SJCRH30 (cell line): ENCODE results near the gene TLK1. TPM values are rescaled to one million over a fixed set of nuclear protein-coding genes. Genes with fewer than 3 reads are reported as not detected.
"Not testable (repeated sequence)": the region's sequence is repeated elsewhere in the genome, so short reads cannot be mapped to it uniquely, and the experiment has no call there.

ENCODE experiments used
- DNase-seq, 2 experiments: peaks; one replicate each; pipeline ENCODE4 v3.0.0-alpha.2; 2015 to 2020
- H3K27ac ChIP-seq: fragments of 250-450 bp; sonication (Bioruptor Pico); 2 replicates; pipeline ENCODE4 v1.5.1; 2020; ENCODE audit warnings: mild to moderate bottlenecking, moderate library complexity
- H3K27me3 ChIP-seq: fragments of 250-450 bp; sonication (Bioruptor Pico); 2 replicates; pipeline ENCODE4 v1.5.1; 2020; ENCODE audit warnings: mild to moderate bottlenecking, moderate library complexity
- H3K36me3 ChIP-seq: fragments of 250-450 bp; sonication (Bioruptor Pico); 2 replicates; pipeline ENCODE4 v1.5.1; 2020; ENCODE audit warnings: mild to moderate bottlenecking, moderate library complexity
- H3K4me1 ChIP-seq: fragments of 250-450 bp; sonication (Bioruptor Pico); 2 replicates; pipeline ENCODE4 v1.5.1; 2020; ENCODE audit warnings: mild to moderate bottlenecking, moderate library complexity
- H3K4me3 ChIP-seq: fragments of 250-450 bp; sonication (Bioruptor Pico); 2 replicates; pipeline ENCODE4 v1.5.1; 2020; ENCODE audit warnings: mild to moderate bottlenecking, moderate library complexity
- H3K9me3 ChIP-seq: fragments of 250-450 bp; sonication (Bioruptor Pico); replicated peaks from 2 replicates; pipeline ENCODE4 v1.5.1; 2020; ENCODE audit warnings: mild to moderate bottlenecking, moderate library complexity
- total RNA-seq: library from RNA; depleted of rRNA; stranded (reverse); fragments of >200 nt; shearing (Covaris generic); gene quantifications from 2 replicates; pipeline ENCODE4 v1.2.3, GENCODE V29; 2014

TLK1 gene
- total RNA-seq, 1 experiment from 2014 or later, result 18.4 TPM

DNA sequence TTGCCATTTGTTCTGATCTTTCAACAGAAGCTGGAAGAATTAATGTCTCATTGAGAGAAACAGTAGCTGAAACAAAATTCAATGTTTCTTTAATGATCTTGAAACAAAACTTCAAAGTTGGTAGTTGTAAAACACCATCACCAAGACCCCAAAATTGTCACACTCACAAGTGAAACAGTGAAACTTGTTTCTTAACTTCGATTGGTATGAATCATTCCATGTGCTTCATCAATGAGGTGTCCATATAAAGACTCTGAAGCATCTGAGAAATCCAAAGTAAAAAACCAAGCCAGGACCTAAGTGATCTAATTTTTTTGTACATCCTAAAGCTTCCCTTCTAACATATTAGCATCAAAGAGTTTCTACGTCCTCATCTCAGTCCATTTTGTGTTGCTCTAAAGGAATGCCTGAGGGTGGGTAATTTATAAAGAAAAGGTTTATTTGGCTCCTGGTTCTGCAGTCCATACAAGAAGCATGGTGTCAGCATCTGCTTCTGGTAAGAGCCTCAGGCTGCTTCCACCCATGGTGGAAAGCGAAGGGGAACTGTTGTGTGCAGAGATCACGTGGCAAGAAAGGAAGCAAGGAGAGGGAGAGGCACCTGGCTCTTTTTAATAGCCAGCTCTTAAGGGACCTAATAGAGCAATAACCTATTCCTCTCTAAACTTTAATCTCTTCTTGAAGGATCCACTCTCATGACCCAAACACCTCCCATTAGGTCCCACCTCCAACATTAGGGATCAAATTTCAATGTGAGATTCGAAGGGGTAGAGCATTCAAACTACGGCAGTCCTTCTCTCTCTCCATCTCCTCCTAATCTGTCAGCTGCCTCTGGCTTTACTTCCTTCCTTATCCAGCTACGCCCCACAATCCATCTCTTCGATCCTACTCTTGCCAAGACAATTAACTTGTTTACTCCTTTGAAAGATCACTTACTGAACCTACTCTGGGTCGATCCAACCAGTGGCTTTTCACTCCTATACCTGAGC lies 20.7 kb upstream of the TLK1 start:
- peak in 1 of 2 experiments; percentile 28 for DNase-seq
- no peak overlapping the region for H3K27ac ChIP-seq
- H3K27me3 ChIP-seq, result no peaks in the 10 kb centered on the region
- H3K4me3 ChIP-seq, result peak overlapping the region; percentile 33
- H3K9me3 ChIP-seq, result no peaks in the 10 kb centered on the region
- H3K36me3 ChIP-seq, result no peaks in the 10 kb centered on the region
- H3K4me1 ChIP-seq, result peaks cover 6% of the 10 kb centered on the region; the same call in 1 of the 2 replicates

DNA sequence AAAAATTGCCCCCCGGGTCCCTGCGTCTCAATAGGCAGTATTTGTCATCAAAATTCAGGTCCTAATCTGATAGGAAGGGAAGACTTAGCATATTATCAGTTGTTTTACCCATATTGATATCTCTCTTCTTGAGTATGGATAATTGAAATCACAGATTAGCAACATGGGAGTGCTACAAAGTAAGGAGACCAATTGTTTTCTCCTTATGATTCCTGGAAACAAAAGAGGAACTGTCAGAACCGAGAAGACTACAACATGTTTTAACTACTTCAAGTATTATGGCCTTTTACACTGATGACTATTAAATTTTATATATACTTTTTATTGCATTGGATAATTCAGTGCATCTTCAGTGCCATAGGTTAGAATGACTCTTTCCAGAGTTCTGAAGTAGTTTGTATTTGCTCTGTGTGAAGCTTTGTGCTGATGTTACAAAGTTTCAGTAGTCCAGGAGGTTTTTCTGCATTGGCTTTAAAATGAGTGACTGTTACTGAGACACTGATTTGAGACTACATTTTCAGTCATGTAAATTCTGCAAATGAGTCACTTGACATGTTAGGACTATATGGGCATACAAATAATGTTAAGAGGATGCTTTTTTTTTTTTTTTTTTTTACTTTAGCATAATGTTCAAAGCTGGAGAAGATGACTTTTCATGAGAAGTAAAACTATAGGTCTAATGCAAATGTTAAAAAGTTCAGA lies 19.7 kb upstream of the TLK1 start:
- Histone ChIP-seq H3K27ac (no peak overlapping the region), H3K9me3 (no peaks in the 10 kb centered on the region), H3K27me3 (no peaks in the 10 kb centered on the region), H3K36me3 (no peaks in the 10 kb centered on the region), H3K4me1 (peaks cover 6% of the 10 kb centered on the region; the same call in 1 of the 2 replicates), H3K4me3 (no peak overlapping the region)
- DNase-seq, result no peak

DNA sequence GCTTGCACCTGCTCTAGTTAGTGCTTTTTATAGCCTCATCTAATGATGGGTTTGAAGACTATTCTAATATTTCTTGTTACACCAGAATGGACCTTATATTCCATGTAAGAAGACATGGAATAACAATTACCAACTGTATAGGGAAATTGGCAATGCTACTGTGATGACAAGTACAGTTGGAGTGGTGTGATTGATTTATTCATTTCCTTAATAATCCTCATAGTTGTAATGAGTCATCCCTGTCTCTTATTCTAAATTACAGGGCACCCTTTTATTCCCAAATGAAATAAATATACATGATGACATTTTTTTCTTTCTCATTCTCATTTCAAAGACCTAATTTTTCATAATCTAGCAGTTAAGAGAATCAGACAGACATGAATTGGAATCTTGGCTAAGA lies 18.3 kb upstream of the TLK1 start:
- Histone ChIP-seq H3K9me3 (no peaks in the 10 kb centered on the region), H3K4me1 (peaks cover 6% of the 10 kb centered on the region; the same call in 1 of the 2 replicates), H3K36me3 (no peaks in the 10 kb centered on the region), H3K27ac (no peak overlapping the region), H3K4me3 (no peak overlapping the region), H3K27me3 (no peaks in the 10 kb centered on the region)
- no peak for DNase-seq

DNA sequence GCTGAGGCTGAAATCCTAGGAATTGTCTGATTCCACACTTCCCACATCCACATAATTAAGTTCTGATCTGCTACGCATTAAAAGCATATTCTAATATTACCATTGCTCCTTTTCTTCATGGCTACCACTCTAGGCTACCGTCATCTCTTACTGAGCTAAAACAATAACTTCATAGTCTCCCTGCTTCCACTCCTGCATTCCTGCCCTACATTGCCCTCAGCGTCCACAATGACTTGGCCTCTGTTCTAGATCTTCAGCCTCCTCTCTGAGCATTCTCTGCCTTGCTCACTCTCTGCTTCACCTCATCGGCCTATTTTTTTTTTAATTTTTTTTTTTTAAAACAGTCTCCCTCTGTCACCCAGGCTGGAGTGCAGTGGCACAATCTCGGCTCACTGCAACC lies 15.8 kb upstream of the TLK1 start:
- H3K9me3 ChIP-seq, result no peaks in the 10 kb centered on the region
- H3K4me1 ChIP-seq, result peaks cover 6% of the 10 kb centered on the region; the same call in 1 of the 2 replicates
- DNase-seq, result no peak
- no peak overlapping the region for H3K27ac ChIP-seq
- no peaks in the 10 kb centered on the region for H3K36me3 ChIP-seq
- no peak overlapping the region for H3K4me3 ChIP-seq
- no peaks in the 10 kb centered on the region for H3K27me3 ChIP-seq

DNA sequence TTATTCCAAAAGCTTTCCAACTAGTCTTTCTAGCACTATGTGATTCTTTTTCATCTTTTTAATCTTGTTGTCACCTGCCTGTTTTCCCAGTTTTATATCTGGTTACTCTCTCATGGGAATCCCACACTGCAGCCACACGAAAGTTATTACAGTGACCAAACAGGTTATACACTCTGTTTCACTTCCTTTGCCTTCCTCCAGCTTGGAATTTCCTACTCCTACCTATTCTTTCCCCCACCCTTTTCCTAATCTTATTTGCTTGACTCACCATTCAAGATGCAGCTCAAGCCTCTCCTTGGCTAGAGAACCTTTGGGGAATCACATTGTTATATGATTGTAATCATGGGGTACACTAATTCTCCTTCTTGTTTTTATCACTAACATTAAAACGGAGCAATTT lies 13.4 kb upstream of the TLK1 start:
- Histone ChIP-seq H3K4me3 (no peak overlapping the region), H3K36me3 (no peaks in the 10 kb centered on the region)
- no peak for DNase-seq

DNA sequence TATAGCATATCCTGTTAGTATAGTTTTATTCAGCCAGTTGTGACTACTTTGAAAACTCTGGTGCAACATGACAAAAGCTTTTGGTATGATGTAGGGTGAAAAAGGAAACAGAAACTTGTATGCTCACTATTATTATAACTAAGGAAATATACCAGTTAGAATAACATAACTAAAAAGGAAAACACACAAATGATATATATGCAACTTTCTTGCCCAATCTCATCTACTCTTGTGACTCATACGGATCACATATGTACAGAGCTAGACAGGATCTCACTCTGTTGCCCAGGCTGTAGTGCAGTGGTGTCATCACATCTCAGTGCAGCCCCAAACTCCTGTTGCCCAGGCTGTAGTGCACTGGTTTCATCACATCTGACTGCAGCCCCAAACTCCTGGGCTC lies 12.4 kb upstream of the TLK1 start:
- Histone ChIP-seq H3K27me3 (no peaks in the 10 kb centered on the region), H3K4me1 (no peaks in the 10 kb centered on the region), H3K27ac (no peak overlapping the region), H3K36me3 (no peaks in the 10 kb centered on the region), H3K9me3 (no peaks in the 10 kb centered on the region), H3K4me3 (no peak overlapping the region)
- no peak for DNase-seq

More for the DNA sequence above, 13.4 kb upstream of the TLK1 start:
- Histone ChIP-seq H3K4me1 (no peaks in the 10 kb centered on the region), H3K27ac (no peak overlapping the region), H3K9me3 (no peaks in the 10 kb centered on the region), H3K27me3 (no peaks in the 10 kb centered on the region)

DNA sequence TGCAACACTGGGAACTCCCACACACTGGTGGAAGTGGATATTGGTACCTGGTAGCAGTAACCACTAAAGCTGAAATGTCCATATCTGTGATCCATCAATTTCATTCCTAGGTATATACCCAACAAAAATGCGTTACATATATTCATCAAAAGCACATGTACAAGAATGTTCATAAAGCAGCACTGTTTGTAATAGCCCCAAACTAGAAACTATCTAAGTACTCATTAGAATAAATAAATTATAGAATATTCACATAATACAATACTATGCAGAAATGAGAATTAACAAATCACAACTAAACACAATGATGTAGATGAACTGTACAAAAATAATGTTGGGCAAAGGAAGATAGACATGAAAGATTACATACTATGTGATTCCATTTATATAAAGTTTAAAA lies 11.1 kb upstream of the TLK1 start:
- Histone ChIP-seq H3K9me3 (no peaks in the 10 kb centered on the region), H3K27ac (no peak overlapping the region), H3K4me3 (no peak overlapping the region), H3K36me3 (no peaks in the 10 kb centered on the region), H3K4me1 (no peaks in the 10 kb centered on the region), H3K27me3 (no peaks in the 10 kb centered on the region)
- no peak for DNase-seq

DNA sequence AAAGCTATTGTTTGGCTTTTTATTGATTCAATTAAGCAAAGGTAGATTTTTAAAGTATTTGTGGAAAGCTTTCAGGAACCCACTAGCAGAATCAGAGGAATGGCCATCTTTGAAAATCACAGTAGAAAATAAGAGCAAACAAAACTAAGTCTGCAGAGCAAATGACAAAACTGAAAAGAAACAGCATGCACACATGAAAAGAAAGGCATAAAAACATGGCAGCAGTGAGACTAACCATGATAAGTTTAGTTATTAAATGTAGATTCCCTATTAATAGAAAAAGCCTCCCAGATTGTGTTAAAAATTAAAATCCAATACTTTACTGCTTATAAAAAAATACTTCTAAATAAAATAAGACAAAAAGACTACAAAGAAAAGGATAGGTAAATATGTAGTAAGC lies 9.1 kb upstream of the TLK1 start:
- Histone ChIP-seq H3K27me3 (no peaks in the 10 kb centered on the region), H3K36me3 (no peaks in the 10 kb centered on the region), H3K4me1 (no peaks in the 10 kb centered on the region), H3K4me3 (no peak overlapping the region), H3K27ac (no peak overlapping the region), H3K9me3 (no peaks in the 10 kb centered on the region)
- no peak for DNase-seq

DNA sequence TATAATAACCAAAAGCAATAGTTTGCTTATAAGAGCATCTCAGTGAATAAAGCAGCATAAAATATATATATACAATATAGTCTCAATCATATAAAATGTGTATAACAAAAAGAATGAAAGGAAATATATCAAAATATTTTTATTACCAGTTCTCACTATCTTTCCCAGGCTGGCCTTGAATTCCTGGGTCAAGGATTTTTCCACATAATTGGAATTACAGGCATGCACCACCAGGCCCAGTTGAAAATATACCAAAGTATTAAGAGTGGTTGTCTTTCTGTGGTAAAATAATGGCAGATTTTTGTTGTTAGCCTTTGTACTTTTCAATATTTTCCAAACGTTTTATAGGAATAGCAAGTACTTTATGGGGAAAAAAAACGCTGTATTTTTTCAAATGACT lies 8.6 kb upstream of the TLK1 start:
- no peaks in the 10 kb centered on the region for H3K36me3 ChIP-seq
- no peak for DNase-seq
- no peaks in the 10 kb centered on the region for H3K9me3 ChIP-seq
- H3K27ac ChIP-seq, result no peak overlapping the region
- H3K27me3 ChIP-seq, result no peaks in the 10 kb centered on the region
- H3K4me1 ChIP-seq, result no peaks in the 10 kb centered on the region
- H3K4me3 ChIP-seq, result no peak overlapping the region

DNA sequence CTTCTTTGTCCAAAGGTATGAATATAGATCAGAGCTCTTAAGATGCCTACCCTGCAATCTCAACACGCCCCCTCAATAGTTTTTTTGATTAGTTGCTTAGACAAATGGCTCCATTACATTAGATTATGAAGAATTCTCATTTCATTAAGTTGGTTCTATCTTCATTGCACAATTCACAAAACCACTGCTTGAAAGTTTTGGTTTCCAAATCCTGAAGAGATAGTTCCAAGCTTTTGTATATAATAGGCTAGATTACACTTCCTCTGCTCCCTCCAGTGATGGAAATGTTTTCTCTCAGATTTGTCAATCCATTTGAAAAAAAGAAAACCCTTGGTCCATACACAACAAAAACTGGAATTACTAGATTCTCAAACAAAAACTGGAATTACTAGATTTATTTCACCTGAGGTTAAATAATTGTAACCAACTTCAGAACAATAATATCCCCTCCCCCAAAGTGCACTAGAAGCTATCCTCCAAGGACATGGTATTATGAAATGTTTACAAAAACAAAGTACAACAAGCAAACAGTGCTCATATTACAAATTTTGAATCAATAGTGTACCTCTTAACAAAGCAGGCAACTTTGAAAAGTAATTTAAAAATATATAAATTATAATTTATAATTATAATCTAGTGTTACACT lies 6.8 kb upstream of the TLK1 start:
- H3K4me1 ChIP-seq, result no peaks in the 10 kb centered on the region
- no peak overlapping the region for H3K27ac ChIP-seq
- H3K4me3 ChIP-seq, result no peak overlapping the region
- H3K27me3 ChIP-seq, result no peaks in the 10 kb centered on the region
- no peak for DNase-seq
- no peaks in the 10 kb centered on the region for H3K36me3 ChIP-seq
- H3K9me3 ChIP-seq, result no peaks in the 10 kb centered on the region

DNA sequence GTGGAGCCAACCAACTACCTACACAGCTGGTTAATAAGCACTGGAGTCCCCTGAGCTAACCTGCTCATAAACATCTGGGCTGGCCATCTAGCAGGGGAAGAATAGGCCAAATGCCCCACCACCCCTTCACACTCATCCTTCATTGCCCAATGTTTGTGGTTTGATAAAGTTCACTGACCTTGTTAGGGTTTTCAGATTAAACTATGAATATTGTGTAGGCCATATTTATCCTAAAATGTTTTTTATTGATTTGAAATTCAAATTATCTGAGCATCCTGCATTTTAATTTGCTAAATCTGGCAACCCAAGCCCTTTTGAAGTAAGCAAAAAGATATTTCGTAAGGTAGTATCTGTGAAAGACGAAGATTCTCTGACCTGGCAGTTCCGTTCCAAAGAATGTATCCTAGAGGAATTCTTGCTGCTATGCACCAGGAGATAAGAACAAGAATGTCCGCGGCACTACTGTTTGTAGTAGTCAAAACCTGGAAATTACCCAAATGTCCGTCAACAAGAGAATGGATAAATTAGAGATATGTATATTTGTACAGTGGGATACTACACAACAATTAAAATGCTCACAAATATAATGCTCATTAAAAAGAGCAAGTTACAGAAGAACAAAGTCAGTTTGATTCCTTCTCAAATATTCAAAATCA lies 5.8 kb upstream of the TLK1 start:
- H3K4me1 ChIP-seq, result no peaks in the 10 kb centered on the region
- no peaks in the 10 kb centered on the region for H3K36me3 ChIP-seq
- DNase-seq, result no peak
- H3K27me3 ChIP-seq, result no peaks in the 10 kb centered on the region
- no peaks in the 10 kb centered on the region for H3K9me3 ChIP-seq
- no peak overlapping the region for H3K27ac ChIP-seq
- no peak overlapping the region for H3K4me3 ChIP-seq

DNA sequence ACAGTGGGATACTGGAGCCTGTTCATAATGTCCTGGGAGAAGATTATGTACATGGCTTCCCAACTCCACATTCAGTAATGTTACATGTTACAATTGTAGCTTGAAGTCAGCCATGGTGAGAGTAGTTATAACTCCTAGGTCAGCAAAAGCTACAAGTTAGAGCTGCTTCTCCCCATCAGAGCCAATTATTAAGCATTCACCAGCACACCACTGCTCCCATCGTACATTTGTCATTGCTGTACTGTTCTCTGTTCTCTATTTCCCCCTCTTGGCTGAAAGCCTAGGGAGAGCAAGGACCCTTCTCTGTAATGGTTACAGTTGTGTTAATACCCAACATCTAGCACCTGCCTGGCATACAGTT lies 5.3 kb upstream of the TLK1 start:
- no peak for DNase-seq
- H3K4me3 ChIP-seq, result no peak overlapping the region
- no peaks in the 10 kb centered on the region for H3K36me3 ChIP-seq
- no peaks in the 10 kb centered on the region for H3K9me3 ChIP-seq
- no peaks in the 10 kb centered on the region for H3K4me1 ChIP-seq
- no peak overlapping the region for H3K27ac ChIP-seq
- no peaks in the 10 kb centered on the region for H3K27me3 ChIP-seq

DNA sequence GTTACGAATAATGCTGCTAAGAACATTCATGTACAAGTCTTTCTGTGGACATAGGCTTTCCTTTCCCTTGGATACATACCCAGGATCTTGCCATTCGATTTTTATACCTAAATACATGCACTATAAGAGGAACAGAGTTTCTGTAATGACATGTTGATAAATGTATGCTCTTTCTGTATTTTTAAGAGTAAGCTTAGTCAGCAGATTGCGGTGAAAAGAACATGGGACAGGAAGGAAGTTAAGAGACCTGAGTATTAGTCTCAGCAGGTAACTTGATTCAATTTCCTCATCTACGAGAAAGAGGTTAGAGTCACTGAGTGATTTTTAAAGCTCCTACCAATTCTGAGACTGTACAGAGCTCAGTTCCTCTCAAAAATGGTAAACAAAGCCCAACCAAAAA lies 2.6 kb upstream of the TLK1 start:
- Histone ChIP-seq H3K4me3 (no peak overlapping the region), H3K4me1 (peaks cover 2% of the 10 kb centered on the region; the same call in 1 of the 2 replicates), H3K36me3 (no peaks in the 10 kb centered on the region), H3K9me3 (no peaks in the 10 kb centered on the region), H3K27me3 (no peaks in the 10 kb centered on the region), H3K27ac (no peak overlapping the region)
- no peak for DNase-seq

DNA sequence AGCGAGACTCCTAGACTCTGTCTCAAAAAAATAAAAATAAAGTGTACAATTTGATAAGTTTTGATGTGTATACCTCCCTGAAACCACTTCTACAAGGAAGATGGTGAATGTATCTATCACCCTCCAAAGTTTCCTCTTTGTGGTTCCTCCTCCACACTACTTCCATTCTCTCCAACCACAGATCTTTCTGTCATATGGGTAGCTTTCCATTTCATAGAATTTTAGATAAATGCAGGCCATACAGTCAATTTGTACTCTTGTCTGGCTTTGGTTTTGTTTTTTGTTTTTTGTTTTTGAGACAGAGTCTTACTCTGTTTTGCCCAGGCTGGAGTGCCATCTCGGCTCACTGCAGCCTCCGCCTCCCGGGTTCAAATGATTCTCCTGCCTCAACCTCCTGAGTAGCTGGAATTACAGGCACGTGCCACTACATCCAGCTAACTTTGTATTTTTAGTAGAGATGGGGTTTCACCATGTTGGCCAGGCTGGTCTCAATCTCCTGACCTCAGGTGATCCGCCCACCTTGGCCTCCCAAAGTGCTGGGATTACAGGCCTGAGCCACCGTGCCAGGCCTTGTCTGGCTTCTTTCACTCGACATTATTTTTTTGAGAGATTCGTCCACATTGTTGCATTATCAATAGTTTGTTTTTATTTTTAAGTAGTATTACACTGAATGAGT lies 2.0 kb upstream of the TLK1 start:
- H3K4me1 ChIP-seq, H3K36me3 ChIP-seq, H3K27me3 ChIP-seq, DNase-seq, H3K4me3 ChIP-seq, H3K9me3 ChIP-seq, H3K27ac ChIP-seq: not testable (repeated sequence)
